Astrocyte (in vitro differentiated cells and primary cell): ENCODE data around the gene RNH1.

Experiments
- CTCF ChIP-seq: IDR thresholded peaks from 2 replicates; pipeline ENCODE4 v1.5.1; 2011; ENCODE audit warnings: low read depth, mild to moderate bottlenecking, inconsistent platforms, low read length, moderate library complexity; ENCODE audit not compliant: insufficient read depth
- EZH2 ChIP-seq: IDR thresholded peaks from 2 replicates; pipeline ENCODE4 v1.6.1; 2012; ENCODE audit warnings: mild to moderate bottlenecking, low read length, inconsistent platforms; ENCODE audit not compliant: insufficient read depth

DNA sequence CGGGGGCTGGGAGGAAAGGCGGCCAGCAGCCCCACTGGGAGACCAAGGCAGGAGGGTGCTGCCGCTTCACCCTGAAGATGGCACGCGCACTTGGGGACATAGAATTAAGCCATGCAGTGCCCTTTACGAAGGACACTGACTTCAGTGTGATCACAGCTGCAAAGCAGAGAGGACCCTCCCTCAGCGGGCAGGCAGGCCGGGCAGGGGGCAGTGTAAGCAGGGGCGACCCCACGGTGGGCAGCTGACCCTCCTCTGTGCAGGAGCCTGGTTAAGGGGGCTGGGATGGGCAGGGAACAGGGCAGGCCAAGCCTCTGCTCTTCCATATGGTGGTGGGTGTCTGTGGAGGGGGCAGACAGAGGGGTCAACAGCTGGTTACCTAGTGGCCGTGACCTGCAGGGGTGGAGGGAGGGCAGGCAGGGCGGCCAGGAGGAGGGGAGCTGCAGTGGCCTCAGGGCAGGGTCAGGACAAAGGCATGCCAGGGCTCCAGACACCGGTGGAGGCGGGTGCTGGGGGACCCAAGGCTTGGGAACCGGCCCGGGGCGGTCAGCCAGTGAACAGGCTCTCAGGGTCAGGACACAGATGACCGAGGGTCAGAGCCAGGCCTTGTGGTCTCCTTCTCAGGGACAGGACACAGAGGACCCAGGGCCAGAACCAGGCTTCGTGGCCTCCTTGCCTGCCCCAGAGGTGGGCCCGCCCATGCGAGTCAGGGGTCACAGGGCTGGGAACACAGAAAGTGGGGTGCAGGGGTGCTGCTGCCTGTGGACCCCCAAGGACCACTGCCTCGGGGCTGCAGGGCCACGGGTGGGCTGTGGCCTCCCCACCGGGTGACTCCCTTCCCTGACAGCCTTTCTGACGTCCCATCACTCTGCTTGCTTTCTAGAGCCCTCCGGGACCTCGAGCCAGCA is 46.3 kb upstream of the RNH1 start:
- TF ChIP-seq CTCF (no peak), EZH2 (no peak)
